GM12891 (cell line): ENCODE data around the gene TBCD.

Source experiments
- POLR2A ChIP-seq: IDR thresholded peaks from 2 replicates; pipeline ENCODE4 v1.6.1; 2011; ENCODE audit warnings: low read depth, low read length, control low read depth
- POLR2AphosphoS5 ChIP-seq: IDR thresholded peaks from 2 replicates; pipeline ENCODE4 v1.6.1; 2011; ENCODE audit warnings: low read depth, low read length, control low read depth
- POU2F2 ChIP-seq: IDR thresholded peaks from 2 replicates; pipeline ENCODE4 v1.6.1; 2011; ENCODE audit warnings: low read depth, mild to moderate bottlenecking, control low read depth, low read length, moderate library complexity
- SPI1 ChIP-seq: IDR thresholded peaks from 2 replicates; pipeline ENCODE4 v1.6.1; 2011; ENCODE audit warnings: low read depth, low read length, control low read depth

- no peak for TF ChIP-seq POLR2AphosphoS5
- TF ChIP-seq POLR2A, result no peak
- TF ChIP-seq SPI1, result no peak
- TF ChIP-seq POU2F2, result no peak
These were observed 43.1 kb downstream of the TBCD start for GRCh38 chr17:82794781-82795482.
